Measurements from ENCODE around the gene GNG11.

The GNG11 gene

GRCh38 chr7:93945756-93946535, 24.4 kb downstream of the GNG11 start:
- DNase-seq (ENCODE audit: extremely low read depth in 1 of 2, low read depth in 1 of 2): no peak

DNA sequence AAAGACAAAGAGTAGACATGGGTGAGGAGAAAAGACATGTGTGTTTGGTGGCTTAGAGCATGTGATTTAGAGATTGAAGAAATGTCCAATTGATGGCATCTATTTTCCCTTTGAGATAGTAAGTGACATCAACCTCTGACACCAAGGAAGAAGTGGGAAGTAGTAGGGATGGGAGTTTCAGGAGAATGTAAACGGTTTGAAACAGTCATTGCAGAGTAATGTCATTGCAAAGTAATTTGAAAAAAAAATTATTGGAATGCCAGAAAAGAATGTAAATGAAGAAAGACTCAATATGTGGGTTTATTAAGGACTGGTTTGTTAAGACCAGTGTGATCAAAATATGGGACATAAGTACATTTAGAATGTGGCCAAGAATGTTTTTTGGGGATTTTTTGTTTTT, 26.6 kb downstream of the GNG11 start:
- no peak for DNase-seq (ENCODE audit: extremely low read depth in 1 of 2, low read depth in 1 of 2)

GRCh38 chr7:93948873-93949272, 27.3 kb downstream of the GNG11 start:
- no peak for DNase-seq (ENCODE audit: extremely low read depth in 1 of 2, low read depth in 1 of 2)

- no peak for DNase-seq (ENCODE audit: extremely low read depth in 1 of 2, low read depth in 1 of 2)
Observed at GRCh38 chr7:93949423-93949822, 27.9 kb downstream of the GNG11 start.

DNA sequence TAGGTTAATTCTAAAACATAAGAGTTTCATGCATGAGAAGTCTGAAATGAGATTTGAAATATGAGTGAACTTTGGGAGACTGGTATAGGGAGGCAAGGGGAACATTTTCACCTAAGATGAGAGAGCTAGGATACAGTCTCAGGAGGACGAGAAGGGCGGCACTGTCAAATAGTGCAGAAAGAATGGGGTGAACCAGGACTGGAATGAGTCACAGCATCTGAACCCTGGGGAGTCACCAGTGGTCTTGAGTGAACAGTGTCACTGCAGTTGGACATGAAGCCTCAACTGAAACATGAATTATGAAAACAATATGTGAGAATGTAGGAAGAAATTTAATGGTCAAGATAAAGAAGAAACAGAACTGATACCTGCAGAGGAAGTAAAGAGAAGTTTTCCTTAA, 33.8 kb downstream of the GNG11 start:
- DNase-seq (ENCODE audit: extremely low read depth in 1 of 2, low read depth in 1 of 2): no peak

DNA sequence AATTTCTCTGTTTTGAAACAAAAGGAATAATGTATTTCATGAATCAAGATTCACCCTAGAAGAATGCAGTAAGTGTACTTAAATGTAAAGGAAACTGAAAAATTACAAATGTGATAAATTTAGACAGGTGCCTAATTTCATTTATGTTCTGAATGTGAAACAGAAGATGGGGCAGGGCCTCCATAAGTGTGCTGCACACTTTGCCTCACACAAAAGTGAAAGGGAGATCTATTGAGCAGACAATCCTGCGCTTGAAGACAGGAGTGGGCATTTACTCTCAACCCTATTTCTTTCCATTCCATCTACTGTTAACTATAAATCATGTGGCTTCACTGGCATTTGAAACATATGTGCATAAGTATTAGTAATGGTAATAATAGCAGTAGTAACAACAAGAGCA, 36.2 kb downstream of the GNG11 start:
- no peak for DNase-seq (ENCODE audit: extremely low read depth in 1 of 2, low read depth in 1 of 2)

DNA sequence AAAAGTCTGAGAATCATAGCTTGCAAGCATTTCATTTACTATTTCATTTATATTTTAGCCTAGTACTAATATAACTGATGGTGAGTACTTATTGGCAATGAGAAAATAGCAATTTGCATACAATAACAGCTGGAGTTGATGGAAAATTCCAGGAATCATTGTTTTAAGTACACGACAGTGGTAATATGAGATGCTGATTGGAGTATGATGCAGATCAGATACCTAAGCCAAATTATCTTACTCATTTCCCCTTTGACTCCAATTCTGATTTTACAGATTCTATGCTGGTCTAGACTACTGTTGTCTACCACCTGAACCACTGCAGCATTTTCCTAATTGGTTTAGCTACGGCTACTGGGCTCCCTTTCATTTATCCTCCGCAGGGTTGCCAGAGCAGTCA, 36.7 kb downstream of the GNG11 start:
- DNase-seq (ENCODE audit: extremely low read depth in 1 of 2, low read depth in 1 of 2): no peak

DNA sequence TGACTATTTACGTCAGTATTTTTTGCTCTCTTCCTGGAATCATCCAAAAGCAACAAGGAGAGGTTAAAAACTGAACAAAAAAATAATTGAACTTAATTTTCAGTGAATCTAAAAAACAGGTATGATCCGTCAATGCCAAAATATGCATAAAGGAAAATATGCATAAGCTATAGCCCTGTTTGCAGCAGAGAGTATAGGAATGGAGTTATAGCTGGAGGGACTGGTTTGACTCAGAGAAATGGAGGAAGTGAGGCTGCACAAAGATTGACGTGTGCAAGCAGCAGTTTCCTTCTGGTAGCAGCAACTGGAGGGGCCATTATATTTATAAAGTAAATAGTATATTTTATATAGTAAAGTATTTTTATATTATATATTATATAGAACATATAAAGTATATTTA, 37.1 kb downstream of the GNG11 start:
- no peak for DNase-seq (ENCODE audit: extremely low read depth in 1 of 2, low read depth in 1 of 2)

DNA sequence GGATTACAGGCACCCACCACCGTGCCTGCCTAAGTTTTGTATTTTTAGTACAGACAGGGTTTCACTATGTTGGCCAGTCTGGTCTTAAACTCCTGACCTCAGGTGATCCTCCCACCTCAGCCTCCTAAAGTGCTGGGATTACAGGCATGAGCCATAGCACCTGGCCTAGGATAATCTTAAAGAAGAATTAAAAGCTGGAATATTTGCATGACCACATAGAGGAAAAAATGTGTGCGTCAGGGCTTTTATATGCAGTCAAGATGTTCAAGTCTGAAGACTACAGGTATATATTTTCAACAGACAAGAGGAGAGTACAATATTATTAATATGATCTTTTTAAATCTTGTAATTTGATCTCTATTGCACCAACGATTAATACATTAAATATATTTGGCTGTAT, 39.5 kb downstream of the GNG11 start:
- no peak for DNase-seq (ENCODE audit: extremely low read depth in 1 of 2, low read depth in 1 of 2)

- DNase-seq (ENCODE audit: extremely low read depth in 1 of 2, low read depth in 1 of 2): no peak
Observed at GRCh38 chr7:93964262-93964661, 42.7 kb downstream of the GNG11 start.

GRCh38 chr7:93964813-93965212, 43.3 kb downstream of the GNG11 start:
- no peak for DNase-seq (ENCODE audit: extremely low read depth in 1 of 2, low read depth in 1 of 2)

GRCh38 chr7:93968911-93969620, 47.5 kb downstream of the GNG11 start:
- no peak for DNase-seq (ENCODE audit: extremely low read depth in 1 of 2, low read depth in 1 of 2)

DNA sequence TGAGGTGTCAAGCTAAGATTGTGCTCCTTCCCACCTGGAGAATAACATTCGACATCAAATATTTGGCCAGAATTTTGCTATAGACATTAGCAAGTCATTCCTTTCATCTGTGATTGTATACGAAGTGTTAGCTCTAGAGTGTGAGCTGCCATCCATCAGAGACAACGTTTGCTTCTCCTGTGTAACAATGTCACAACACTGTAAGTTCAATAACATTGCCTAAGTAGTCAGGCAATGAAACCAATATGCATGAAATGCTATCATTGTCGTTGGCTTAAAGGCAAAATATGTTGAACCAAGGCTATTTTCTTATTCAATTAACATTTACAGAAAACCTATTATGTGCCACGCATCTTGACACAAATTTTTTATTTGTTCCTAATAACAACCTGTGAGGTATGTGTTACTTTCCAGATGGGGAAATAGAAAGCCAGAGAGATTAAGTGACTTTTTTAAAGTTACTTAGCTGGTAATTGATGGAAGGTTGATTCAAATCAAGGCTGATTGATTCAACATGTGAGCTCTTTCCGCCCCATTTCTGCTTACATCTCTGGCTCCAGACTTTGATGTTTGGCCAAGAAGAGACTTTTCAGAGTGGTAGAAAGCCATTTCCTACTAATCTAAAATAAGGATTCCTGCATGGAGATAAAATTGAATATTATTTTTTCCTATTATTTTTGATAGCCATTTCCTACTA, 50.6 kb downstream of the GNG11 start:
- no peak for DNase-seq (ENCODE audit: extremely low read depth in 1 of 2, low read depth in 1 of 2)

GRCh38 chr7:93973134-93973533, 51.6 kb downstream of the GNG11 start:
- DNase-seq (ENCODE audit: extremely low read depth in 1 of 2, low read depth in 1 of 2): no peak

- DNase-seq (ENCODE audit: extremely low read depth in 1 of 2, low read depth in 1 of 2): no peak
Observed at GRCh38 chr7:93977211-93977950, 55.8 kb downstream of the GNG11 start.
